ENCODE measurements around the gene MCTP2.

DNA sequence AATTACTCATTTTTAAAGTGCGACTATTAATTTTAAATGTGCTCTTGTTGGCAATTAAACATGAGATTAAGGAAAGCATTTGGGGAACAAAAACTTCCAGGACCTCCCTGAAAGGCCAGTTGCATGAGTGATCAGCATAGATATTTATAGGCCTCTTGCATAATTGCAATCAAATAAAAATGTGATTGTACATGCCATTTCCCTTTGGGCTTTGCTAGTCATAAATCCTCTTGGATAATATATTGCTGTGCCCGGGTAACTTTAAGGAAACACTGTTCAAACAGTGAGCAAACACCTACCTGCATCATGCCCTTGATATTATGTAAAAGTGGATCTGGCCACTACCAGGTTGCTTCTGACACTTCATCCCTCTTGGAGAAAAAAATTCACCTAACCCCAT lies 239.1 kb downstream of the MCTP2 start:
- TF ChIP-seq, protein P1, sequence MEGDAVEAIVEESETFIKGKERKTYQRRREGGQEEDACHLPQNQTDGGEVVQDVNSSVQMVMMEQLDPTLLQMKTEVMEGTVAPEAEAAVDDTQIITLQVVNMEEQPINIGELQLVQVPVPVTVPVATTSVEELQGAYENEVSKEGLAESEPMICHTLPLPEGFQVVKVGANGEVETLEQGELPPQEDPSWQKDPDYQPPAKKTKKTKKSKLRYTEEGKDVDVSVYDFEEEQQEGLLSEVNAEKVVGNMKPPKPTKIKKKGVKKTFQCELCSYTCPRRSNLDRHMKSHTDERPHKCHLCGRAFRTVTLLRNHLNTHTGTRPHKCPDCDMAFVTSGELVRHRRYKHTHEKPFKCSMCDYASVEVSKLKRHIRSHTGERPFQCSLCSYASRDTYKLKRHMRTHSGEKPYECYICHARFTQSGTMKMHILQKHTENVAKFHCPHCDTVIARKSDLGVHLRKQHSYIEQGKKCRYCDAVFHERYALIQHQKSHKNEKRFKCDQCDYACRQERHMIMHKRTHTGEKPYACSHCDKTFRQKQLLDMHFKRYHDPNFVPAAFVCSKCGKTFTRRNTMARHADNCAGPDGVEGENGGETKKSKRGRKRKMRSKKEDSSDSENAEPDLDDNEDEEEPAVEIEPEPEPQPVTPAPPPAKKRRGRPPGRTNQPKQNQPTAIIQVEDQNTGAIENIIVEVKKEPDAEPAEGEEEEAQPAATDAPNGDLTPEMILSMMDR (IDR thresholded peaks at IDR 0.05; ENCODE audit: poor library complexity) = no peak
- TF ChIP-seq EZH2 (IDR thresholded peaks at IDR 0.05; ENCODE audit: borderline replicate concordance) = no peak
